Hepatocyte (in vitro differentiated cells): Measurements from ENCODE around the gene PKNOX2.

Experiments used
- CTCF ChIP-seq: fragments of 200-600 bp; sonication (generic); IDR thresholded peaks from 2 replicates; pipeline ENCODE4 v1.5.1; 2016; ENCODE audit warnings: antibody characterized with exemption, mild to moderate bottlenecking; ENCODE audit not compliant: poor library complexity
- EZH2 ChIP-seq: fragments of 200-600 bp; sonication (generic); IDR thresholded peaks from 2 replicates; pipeline ENCODE4 v1.6.1; 2016; ENCODE audit warnings: antibody characterized with exemption, mild to moderate bottlenecking, borderline replicate concordance

- TF ChIP-seq CTCF = no peak
- no peak for TF ChIP-seq EZH2
Measured at GRCh38 chr11:125346565-125347260, 182.2 kb downstream of the PKNOX2 start.
